ENCODE results near the gene C19orf85. TPM values are rescaled to one million over a fixed set of nuclear protein-coding genes. Genes with fewer than 3 reads are reported as not detected.
A peak's percentile ranks its signal among the peaks of the same experiment; 100 is the strongest.
"Not testable (repeated sequence)": the region's sequence is repeated elsewhere in the genome, so short reads cannot be mapped to it uniquely, and the experiment has no call there.

The C19orf85 gene
- total RNA-seq, 1 donor from 2014 or later = not detected

DNA sequence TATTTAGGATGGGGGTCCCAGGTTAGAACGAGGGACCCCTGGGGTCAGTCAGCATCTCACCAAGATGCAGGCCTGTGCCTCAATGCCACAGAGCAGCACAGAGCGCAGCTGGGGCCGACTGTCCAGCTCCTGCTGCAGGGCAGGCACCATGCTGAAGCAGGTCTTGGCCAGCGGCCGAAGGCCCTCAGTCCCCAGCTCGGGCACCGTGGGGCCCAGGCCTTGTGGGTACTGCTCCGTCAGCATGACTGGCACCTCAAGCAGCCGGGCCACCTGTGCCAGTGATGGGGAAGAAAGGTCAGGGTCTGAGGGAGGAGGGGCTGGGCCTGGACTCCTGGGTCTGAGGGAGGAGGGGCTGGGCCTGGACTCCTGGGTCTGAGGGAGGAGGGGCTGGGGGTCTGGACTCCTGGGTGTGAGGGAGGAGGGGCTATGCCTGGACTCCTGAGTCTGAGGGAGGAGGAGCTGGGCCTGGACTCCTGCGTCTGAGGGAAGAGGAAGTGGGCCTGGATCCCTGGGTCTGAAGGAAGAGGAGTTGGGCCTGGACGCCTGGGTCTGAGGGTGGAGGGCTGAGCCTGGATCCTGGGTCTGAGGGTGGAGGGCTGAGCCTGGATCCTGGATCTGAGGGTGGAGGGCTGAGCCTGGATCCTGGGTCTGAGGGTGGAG is 8.8 kb downstream of the C19orf85 start:
- DNase-seq = no peak

- DNase-seq = peak; percentile 70
Observed at GRCh38 chr19:55454787-55455243, 9.7 kb downstream of the C19orf85 start.

DNA sequence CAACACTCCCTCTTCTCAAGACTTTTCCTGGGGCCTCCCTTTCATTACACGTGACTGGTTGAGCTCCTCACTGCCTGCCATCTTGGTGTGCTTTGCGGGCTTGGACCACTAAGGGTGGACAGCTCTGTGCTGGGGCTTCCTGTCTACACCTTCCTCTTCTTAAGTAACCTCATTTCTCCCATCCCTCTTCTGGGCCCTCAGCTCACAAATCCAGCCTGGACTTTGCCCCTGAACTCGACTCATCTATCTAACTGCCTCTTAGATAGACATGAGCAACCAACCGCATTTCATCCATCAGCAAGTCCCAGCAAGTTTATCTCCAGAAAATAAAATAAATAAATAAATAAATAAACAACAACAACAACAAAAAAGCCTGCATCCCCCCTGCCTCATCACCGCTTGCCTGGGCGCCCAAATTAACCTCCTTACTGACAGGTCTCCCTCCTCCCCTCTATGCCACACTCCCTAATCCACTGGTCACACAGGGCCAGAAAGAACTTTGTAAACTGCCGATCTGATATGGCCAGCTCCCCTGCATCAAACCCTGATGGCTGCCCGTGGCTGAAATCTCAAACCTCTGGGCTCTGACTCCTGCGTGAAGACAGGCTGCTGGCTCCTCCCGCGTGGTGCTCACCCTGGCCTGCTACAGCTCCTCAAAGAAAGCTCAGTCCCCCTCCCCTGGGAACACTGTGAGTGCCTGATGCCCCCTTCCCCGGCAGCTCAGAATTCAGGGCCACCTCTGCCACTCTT is 10.9 kb downstream of the C19orf85 start:
- no peak for DNase-seq

DNA sequence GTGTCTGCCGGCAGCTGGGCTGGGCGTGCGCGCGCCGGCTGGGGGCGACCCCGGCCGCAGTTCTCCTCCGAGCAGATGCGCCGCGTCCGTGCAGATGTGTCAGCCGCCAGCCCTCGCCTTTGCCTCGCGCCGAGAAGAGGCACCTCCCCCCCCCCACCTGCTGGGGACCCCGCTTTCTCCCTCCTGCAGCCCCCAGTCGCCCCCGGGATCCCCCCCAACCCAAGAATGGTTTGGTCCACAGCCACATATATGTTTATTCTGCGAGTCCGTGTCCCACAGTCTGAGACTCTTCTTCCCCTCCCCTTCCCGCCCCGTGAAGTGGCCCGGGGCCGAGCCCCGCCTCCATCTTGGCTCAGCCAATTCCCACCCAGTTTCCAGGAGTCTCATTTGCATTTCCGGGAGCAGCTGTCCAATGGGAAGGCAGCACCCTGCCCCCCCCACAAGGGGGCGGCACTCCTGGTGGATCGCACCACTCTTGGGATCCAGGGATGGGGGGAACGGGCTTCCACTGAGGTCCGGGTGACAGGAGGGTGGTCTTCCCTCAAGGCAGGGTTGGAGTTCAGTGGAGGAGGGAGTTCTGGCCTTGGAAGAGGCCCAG is 11.7 kb downstream of the C19orf85 start:
- DNase-seq = peak; percentile 62

GRCh38 chr19:55451965-55452748 is 12.4 kb downstream of the C19orf85 start:
- no peak for DNase-seq

DNA sequence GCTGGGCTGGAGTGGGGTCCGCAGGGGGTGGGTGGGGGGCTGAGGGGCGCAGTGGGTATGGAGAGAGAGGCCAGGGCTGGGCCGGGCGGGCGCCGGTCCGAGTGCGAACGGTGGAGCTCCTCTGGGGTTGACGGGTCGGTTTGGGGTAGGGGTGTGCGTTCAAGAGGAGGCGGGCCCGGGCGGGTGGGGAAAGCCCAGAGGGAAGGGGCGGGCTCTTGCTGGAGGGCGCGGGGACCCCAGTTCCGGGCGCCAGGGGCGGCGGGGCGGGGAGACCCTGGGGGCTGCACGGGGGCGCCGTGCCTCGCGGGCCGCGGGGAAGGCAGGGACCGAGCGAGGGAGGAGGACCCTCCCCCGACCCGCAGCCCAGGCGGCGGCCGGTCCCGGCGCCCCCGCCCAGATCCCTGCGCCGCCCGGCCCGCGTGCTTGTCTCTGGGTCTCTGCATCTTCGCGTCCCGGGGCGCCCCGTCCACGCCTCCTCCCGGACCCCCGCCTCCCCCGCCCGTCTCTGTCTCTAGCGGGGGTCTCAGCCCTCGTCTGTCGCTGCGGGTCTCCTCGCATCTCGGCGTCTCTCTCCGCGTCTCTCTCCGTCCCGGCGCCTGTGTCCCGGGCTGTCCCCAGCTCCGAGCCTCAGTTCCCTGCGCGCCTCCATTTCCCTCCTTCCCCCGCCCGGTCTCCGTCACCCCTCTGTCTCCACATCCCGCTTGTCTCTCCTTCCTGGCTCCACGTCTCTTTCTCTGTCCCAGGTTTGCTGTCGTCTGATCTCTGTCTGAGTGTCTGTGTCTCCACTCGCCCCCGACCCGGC is 13.2 kb downstream of the C19orf85 start:
- DNase-seq = no peak

DNA sequence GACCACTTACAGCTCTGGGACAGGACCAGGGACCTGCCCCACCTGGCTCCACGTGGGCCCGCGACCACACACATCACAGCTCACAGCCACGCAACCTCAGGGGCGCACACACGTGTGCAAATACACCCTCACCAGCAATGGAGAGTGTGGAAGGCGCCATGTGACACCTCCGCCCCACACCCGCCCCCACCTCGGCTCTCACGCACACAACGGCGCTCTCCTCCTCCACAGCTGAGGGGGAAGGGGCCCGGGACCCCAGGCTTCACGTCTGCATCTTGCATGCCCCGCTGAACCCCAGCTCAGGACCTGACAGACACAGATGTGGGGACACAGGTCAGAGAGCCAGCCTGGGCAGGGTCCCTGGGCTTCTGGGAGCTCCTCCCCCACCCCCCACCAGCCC is 15.1 kb downstream of the C19orf85 start:
- DNase-seq = no peak

DNA sequence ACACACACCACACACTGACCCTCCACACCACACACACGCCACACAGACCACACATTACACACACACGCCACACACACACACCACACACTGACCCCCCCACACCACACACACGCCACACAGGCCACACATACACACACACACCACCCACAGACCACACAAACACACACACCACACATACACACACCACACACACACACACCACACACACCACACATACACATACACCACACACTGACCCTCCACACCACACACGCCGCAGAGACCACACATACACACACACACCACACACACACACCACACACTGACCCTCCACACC is 16.4 kb downstream of the C19orf85 start:
- not testable (repeated sequence) for DNase-seq

- DNase-seq = peak; percentile 13
Observed at GRCh38 chr19:55447421-55448174, 17.0 kb downstream of the C19orf85 start.

GRCh38 chr19:55446060-55446459 is 18.5 kb downstream of the C19orf85 start:
- no peak for DNase-seq

DNA sequence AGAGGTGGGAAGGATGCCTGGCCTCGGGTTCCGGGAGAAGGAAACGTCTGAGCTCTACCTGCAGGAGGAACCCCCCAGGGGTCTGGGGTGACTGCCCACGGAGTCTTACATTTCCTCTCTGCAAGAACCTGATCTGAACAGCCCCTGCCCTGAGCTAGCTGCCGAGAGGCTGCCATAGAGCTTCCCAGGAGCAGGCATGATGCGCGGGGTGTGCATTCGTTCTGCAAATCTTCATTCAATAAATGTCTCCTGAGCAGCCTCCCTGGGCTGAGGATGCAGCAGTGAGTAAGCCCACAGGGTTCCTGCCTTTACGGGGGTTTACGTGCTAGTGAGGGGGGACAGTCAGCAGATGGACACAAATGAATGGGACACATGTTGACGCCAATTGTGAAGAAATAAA is 19.9 kb downstream of the C19orf85 start:
- no peak for DNase-seq

DNA sequence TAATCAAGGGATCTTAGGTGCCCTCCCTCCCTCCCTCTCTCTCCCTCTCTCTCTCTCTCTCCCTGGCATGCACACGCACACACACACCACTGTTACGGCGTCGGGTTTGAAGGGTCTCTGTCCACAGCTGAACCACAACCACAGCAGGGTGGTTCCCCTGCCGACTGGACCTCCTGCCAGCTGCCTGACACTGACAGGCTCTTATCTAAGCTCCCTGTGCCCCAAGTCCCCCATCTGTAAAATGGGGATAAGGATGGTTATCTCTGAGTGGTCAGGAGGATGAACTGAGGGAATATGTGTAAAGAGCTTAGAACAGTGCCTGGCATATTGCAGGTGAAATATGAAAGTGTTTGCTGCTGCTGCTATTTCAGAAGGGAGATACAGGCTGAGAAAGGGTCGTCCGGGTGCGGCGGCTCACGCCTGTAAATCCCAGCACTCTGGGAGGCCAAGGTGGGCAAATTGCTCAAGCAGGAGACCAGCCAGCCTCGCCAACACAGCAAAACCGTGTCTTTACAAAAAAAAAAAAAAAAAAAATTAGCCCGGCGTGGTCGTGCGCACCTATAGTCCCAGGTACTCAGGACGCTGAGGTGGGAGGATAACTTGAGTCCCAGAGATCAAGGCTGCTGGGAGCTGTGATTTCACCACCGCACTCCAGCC is 20.6 kb downstream of the C19orf85 start:
- DNase-seq = no peak

DNA sequence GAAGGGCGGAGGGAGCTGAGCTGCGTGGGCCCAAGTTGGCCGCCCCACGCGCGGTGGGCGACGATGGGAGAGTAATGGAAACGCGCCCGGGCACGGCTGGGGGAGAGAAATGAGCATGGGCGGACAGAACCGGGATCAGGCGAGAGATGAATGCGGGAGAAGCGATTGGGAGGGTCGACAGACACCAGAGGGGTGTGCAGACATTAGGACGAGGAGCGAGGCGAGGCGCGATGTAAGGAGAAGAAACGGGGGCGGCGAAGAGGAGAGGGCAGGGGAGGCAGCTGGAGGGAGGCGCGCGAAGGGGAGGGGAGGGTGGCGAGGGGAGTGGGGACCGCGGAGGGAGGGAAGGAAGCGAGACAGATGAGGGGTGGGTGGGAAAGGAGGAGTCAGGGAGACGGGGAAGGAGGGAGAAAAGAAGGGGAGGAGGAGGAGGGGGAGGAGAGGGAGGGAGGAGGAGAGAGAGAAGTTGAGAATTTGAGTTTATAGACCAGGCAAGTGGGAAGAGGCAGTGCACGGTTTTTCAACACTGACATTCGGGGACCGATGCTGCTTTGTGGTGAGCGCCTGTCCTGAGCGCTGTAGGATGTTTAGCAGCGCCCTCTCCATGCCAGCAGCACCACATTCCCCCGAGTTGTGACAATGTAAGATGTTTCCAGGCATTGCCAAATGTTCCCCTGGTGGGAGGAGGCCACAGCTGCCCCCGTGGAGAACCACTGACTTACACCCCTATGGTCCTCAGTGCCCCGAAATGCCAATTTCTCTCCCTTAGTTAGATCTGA is 21.3 kb downstream of the C19orf85 start, which contains the start of gene SHISA7:
Gene SHISA7, minus strand, starts transcription at position 256 of the 779 bp plus-strand sequence. CDS start 437 bp downstream, outside the sequence.
- DNase-seq = no peak

- no peak for DNase-seq
Observed at GRCh38 chr19:55442372-55442961, 22.1 kb downstream of the C19orf85 start.

- DNase-seq = no peak
Observed at GRCh38 chr19:55441692-55442321, 22.7 kb downstream of the C19orf85 start.

DNA sequence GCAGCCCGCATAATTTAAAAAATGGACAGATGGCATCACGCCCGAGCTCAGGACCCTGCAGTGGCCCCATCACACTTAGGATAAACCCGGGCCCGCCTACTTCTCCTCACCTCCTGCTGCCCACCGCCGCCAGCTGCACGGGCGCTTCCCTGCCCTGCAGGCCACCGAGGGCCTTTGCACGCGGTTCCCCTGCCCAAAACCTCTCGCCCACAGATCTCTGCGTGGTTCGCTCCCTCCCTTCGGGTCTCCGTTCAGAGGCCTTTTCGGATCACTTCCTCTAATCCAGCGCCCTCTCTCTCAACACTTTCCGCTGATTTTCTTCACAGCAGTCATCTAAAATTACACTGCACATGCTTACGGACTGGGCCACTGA is 23.2 kb downstream of the C19orf85 start:
- no peak for DNase-seq

- DNase-seq = no peak
Observed at GRCh38 chr19:55440411-55441105, 24.0 kb downstream of the C19orf85 start.

DNA sequence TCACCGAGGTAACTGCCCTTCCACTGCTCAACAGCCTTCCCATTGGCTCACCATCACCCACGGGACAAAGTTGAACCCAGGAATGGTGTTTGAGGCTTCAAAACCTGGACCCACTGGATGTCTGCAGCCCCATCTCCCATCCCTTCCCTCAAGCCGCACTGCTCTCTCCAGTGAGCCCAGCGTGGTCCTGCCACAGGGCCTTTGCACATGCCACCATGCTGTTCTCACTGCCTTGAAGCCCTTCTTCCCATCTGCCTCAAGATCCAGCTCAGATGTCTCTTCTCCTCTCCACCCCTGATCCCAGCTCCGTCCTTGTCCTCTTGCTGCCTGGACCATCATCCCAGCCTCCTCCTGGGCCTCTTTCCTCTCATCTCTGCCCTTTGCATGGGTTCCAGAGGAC is 25.5 kb downstream of the C19orf85 start:
- DNase-seq = no peak

All from dermis blood vessel endothelial cell (primary cell).